Endodermal cell (in vitro differentiated cells): ENCODE data around the gene NMB. TPM values are rescaled to one million over a fixed set of nuclear protein-coding genes. Genes with fewer than 3 reads are reported as not detected.

ENCODE experiments used
- DNase-seq: peaks from one replicate; pipeline ENCODE4 v3.0.0-alpha.2; 2017
- H3K27ac ChIP-seq: 2 replicates; pipeline ENCODE4 v1.5.1; 2013; ENCODE audit warnings: mild to moderate bottlenecking, low read depth, low read length, moderate library complexity
- H3K27me3 ChIP-seq: 2 replicates; pipeline ENCODE4 v1.6.1; 2013; ENCODE audit warnings: mild to moderate bottlenecking, low read length, moderate library complexity; ENCODE audit not compliant: insufficient read depth, control insufficient read depth, poor library complexity, severe bottlenecking
- H3K36me3 ChIP-seq: 2 replicates; pipeline ENCODE4 v1.7.0; 2013; ENCODE audit warnings: mild to moderate bottlenecking, low read length, moderate library complexity; ENCODE audit not compliant: control insufficient read depth, insufficient read depth
- H3K4me1 ChIP-seq: one replicate; pipeline ENCODE4 v1.7.0; 2013; ENCODE audit warnings: low read length; ENCODE audit not compliant: control insufficient read depth, insufficient read depth
- H3K4me3 ChIP-seq: 2 replicates; pipeline ENCODE4 v1.5.1; 2013; ENCODE audit warnings: mild to moderate bottlenecking, low read length, moderate library complexity
- H3K9ac ChIP-seq: 2 replicates; pipeline ENCODE4 v1.6.1; 2013; ENCODE audit warnings: mild to moderate bottlenecking, low read length, moderate library complexity; ENCODE audit not compliant: poor library complexity, severe bottlenecking; ENCODE audit errors: extremely low read depth
- H3K9me3 ChIP-seq: 2 replicates; pipeline ENCODE4 v1.6.1; 2013; ENCODE audit warnings: mild to moderate bottlenecking, low read length, moderate library complexity; ENCODE audit not compliant: control insufficient read depth
- H3K27ac Mint-ChIP-seq: 2 replicates; pipeline ENCODE4 v1.8.0; 2020; ENCODE audit warnings: mixed read lengths
- H3K27me3 Mint-ChIP-seq: 2 replicates; pipeline ENCODE4 v1.8.0; 2021; ENCODE audit warnings: mild to moderate bottlenecking, mixed read lengths; ENCODE audit not compliant: insufficient read depth
- H3K36me3 Mint-ChIP-seq: 2 replicates; pipeline ENCODE4 v1.8.0; 2020; ENCODE audit warnings: low read depth, mixed read lengths
- H3K4me1 Mint-ChIP-seq: 2 replicates; pipeline ENCODE4 v1.8.0; 2020; ENCODE audit warnings: mixed read lengths
- H3K4me3 Mint-ChIP-seq: 2 replicates; pipeline ENCODE4 v1.8.0; 2020; ENCODE audit warnings: mild to moderate bottlenecking, moderate library complexity, mixed read lengths
- H3K9me3 Mint-ChIP-seq: 2 replicates; pipeline ENCODE4 v1.8.0; 2020; ENCODE audit warnings: mild to moderate bottlenecking, mixed read lengths
- WGBS, 2 experiments: methylation state at CpG; one replicate each; pipeline versions ENCODE4 v1.1.5 to v1.1.7; 2013; ENCODE audit warnings: missing lambda C conversion rate in 2 of 2, mixed read lengths in 1 of 2; ENCODE audit not compliant: insufficient coverage in 1 of 2, insufficient read length in 1 of 2; 5-methylcytosine and 5-hydroxymethylcytosine counted together
- total RNA-seq, 2 donors: library from RNA; stranded (reverse); fragmentation: NEBNext Ultra II Directional in 1 of 2; extraction: Animal tissue kit (Norgen Biotek cat#: 25700) in 1 of 2; gene quantifications; 2 replicates in 1 of 2; 3 replicates in 1 of 2; pipeline ENCODE4 v1.2.1, GENCODE V29; 2021
- TF ChIP-seq, protein P1 (sequence below): fragments of 200-600 bp; sonication (generic); conservative IDR thresholded peaks from 2 replicates; pipeline ENCODE4 v1.5.0; 2021; ENCODE audit warnings: antibody characterized with exemption, mild to moderate bottlenecking

Gene NMB
- total RNA-seq, 2 donors from 2014 or later = 5.3 to 7.3 TPM

DNA sequence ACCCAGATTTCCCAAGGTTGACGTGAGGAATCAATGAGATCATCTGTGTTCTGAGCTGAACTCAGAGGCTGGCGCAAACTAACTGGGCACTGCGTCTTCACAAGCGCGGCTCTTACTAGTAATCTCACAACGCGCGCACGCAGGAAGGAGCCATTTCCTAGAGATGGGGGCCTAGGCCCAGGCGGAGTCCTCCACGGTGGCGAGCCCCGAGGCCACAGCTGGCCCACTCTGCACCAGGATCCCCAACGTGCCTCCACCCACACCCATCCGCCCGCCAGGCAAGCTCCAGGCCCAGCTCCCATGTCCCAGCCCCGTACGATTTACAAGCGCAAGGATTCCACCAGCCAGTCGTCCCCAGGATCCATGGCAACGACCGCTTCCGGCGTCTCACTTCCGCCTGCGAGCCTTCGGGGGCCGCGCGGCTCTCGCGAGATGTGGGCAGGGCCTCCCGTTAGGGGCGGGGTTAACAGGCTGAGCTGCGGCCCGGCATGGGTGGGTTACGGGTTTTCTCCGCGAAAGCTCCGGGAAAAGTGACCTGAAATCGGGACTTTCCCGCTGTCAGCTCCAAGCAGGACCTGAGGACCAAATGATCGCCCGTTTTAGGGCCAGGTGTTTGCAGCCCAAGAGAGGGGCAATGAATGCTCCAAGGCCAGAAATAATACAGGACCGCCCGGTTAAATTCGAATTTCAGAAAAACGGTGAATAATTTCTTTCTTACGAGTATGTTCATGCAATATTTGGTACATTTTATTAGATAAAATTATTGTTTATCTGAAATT, 3.9 kb downstream of the NMB start, which contains the start of gene WDR73:
TSS of gene WDR73 (minus strand) at position 374 of the 779 bp plus-strand sequence. CDS start at position 365, 9 bp downstream.
- Mint-ChIP-seq H3K36me3 (peaks cover 19% of the 10 kb centered on the region), H3K9me3 (no peaks in the 10 kb centered on the region), H3K4me1 (peaks cover 15% of the 10 kb centered on the region), H3K27me3 (peaks cover 20% of the 10 kb centered on the region), H3K4me3 (peak within 1 kb of the TSS; percentile 93), H3K27ac (peak within 1 kb of the TSS; percentile 97)
- Histone ChIP-seq H3K27ac (peak within 1 kb of the TSS; percentile 47), H3K9me3 (no peaks in the 10 kb centered on the region), H3K4me3 (peak within 1 kb of the TSS; percentile 83), H3K27me3 (no peaks in the 10 kb centered on the region), H3K9ac (peak within 1 kb of the TSS; percentile 83), H3K36me3 (peaks cover 31% of the 10 kb centered on the region), H3K4me1 (peaks cover 4% of the 10 kb centered on the region)
- DNase-seq = peak; percentile 98
- TF ChIP-seq, protein P1, sequence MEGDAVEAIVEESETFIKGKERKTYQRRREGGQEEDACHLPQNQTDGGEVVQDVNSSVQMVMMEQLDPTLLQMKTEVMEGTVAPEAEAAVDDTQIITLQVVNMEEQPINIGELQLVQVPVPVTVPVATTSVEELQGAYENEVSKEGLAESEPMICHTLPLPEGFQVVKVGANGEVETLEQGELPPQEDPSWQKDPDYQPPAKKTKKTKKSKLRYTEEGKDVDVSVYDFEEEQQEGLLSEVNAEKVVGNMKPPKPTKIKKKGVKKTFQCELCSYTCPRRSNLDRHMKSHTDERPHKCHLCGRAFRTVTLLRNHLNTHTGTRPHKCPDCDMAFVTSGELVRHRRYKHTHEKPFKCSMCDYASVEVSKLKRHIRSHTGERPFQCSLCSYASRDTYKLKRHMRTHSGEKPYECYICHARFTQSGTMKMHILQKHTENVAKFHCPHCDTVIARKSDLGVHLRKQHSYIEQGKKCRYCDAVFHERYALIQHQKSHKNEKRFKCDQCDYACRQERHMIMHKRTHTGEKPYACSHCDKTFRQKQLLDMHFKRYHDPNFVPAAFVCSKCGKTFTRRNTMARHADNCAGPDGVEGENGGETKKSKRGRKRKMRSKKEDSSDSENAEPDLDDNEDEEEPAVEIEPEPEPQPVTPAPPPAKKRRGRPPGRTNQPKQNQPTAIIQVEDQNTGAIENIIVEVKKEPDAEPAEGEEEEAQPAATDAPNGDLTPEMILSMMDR = no peak
- 1 to 2% methylated on average over 19 to 48 of the region's 49 CpGs for WGBS, 2 experiments

- Mint-ChIP-seq H3K4me1 (peaks cover 9% of the 10 kb centered on the region), H3K4me3 (peak overlapping the region; percentile 93), H3K27ac (peak overlapping the region; percentile 97), H3K27me3 (peaks cover 20% of the 10 kb centered on the region), H3K36me3 (peaks cover 25% of the 10 kb centered on the region), H3K9me3 (no peaks in the 10 kb centered on the region)
- peaks cover 4% of the 10 kb centered on the region for H3K4me1 ChIP-seq
- no peak for DNase-seq
- peak overlapping the region; percentile 83 for H3K4me3 ChIP-seq
- 37 to 39% methylated on average over 7 of the region's 7 CpGs for WGBS, 2 experiments
- peaks cover 37% of the 10 kb centered on the region for H3K36me3 ChIP-seq
- H3K27me3 ChIP-seq = no peaks in the 10 kb centered on the region
- peak overlapping the region; percentile 47 for H3K27ac ChIP-seq
- TF ChIP-seq, protein P1 = no peak
- peak overlapping the region; percentile 83 for H3K9ac ChIP-seq
- H3K9me3 ChIP-seq = no peaks in the 10 kb centered on the region
These were observed 4.5 kb downstream of the NMB start for GRCh38 chr15:84653584-84653909.

DNA sequence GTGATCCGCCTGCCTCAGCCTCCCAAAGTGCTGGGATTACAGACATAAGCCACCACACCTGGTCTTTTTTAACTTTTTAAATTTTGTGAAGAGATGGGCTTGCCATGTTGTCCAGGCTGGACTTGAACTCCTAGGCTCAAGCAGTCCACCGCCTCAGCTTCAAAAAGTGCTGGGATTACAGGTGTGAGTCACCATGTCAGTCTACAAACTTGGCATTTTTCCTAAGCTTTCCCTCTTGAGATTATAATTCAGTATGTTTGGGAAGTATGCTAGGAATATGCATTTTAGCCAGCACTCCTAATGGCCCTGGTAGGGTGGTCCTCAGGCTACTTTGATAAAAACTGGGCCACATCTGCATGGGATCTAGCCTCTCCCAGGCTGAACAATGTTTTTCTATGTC, 8.3 kb downstream of the NMB start:
- DNase-seq = no peak
- no peak overlapping the region for H3K27ac Mint-ChIP-seq
- peaks cover 53% of the 10 kb centered on the region for H3K36me3 Mint-ChIP-seq
- H3K4me3 Mint-ChIP-seq = no peak overlapping the region
- H3K4me1 Mint-ChIP-seq = peaks cover 6% of the 10 kb centered on the region
- TF ChIP-seq, protein P1 = no peak
- 100% methylated on average over 1 to 2 of the region's 2 CpGs for WGBS, 2 experiments
- Histone ChIP-seq H3K9ac (no peak overlapping the region), H3K27ac (no peak overlapping the region), H3K36me3 (peaks cover 66% of the 10 kb centered on the region), H3K9me3 (no peaks in the 10 kb centered on the region), H3K27me3 (no peaks in the 10 kb centered on the region), H3K4me1 (peaks cover 4% of the 10 kb centered on the region), H3K4me3 (no peak overlapping the region)
- H3K27me3 Mint-ChIP-seq = no peaks in the 10 kb centered on the region
- H3K9me3 Mint-ChIP-seq = no peaks in the 10 kb centered on the region
